ENCODE results near the gene POP7.

The POP7 gene

GRCh38 chr7:100679129-100679926 lies 26.6 kb upstream of the POP7 start:
- DNase-seq (ENCODE audit: low read depth, low spot score) = no peak

GRCh38 chr7:100679927-100680575 lies 25.9 kb upstream of the POP7 start:
- DNase-seq (ENCODE audit: low read depth, low spot score) = no peak

GRCh38 chr7:100680576-100681271 lies 25.2 kb upstream of the POP7 start:
- DNase-seq (ENCODE audit: low read depth, low spot score) = no peak

GRCh38 chr7:100681491-100682227 lies 24.3 kb upstream of the POP7 start:
- DNase-seq (ENCODE audit: low read depth, low spot score) = no peak

GRCh38 chr7:100682228-100682741 lies 23.6 kb upstream of the POP7 start:
- no peak for DNase-seq (ENCODE audit: low read depth, low spot score)

- no peak for DNase-seq (ENCODE audit: low read depth, low spot score)
Measured at GRCh38 chr7:100682991-100683658, 22.8 kb upstream of the POP7 start.

- no peak for DNase-seq (ENCODE audit: low read depth, low spot score)
Measured at GRCh38 chr7:100683659-100684533, 22.0 kb upstream of the POP7 start.

GRCh38 chr7:100684534-100685042 lies 21.3 kb upstream of the POP7 start:
- no peak for DNase-seq (ENCODE audit: low read depth, low spot score)

GRCh38 chr7:100685049-100685605 lies 20.8 kb upstream of the POP7 start:
- no peak for DNase-seq (ENCODE audit: low read depth, low spot score)

- no peak for DNase-seq (ENCODE audit: low read depth, low spot score)
Measured at GRCh38 chr7:100685631-100686145, 20.2 kb upstream of the POP7 start.

GRCh38 chr7:100686201-100686821 lies 19.6 kb upstream of the POP7 start:
- no peak for DNase-seq (ENCODE audit: low read depth, low spot score)

GRCh38 chr7:100686822-100687211 lies 19.1 kb upstream of the POP7 start:
- no peak for DNase-seq (ENCODE audit: low read depth, low spot score)

- DNase-seq (ENCODE audit: low read depth, low spot score) = no peak
Measured at GRCh38 chr7:100687261-100687660, 18.7 kb upstream of the POP7 start.

- no peak for DNase-seq (ENCODE audit: low read depth, low spot score)
Measured at GRCh38 chr7:100687751-100688300, 18.1 kb upstream of the POP7 start.

- DNase-seq (ENCODE audit: low read depth, low spot score) = no peak
Measured at GRCh38 chr7:100688326-100688860, 17.5 kb upstream of the POP7 start.

- no peak for DNase-seq (ENCODE audit: low read depth, low spot score)
Measured at GRCh38 chr7:100689230-100690135, 16.4 kb upstream of the POP7 start.

All from iPS DF 19.7 (cell line).